ENCODE results near the gene SPDEF.

The SPDEF gene

DNA sequence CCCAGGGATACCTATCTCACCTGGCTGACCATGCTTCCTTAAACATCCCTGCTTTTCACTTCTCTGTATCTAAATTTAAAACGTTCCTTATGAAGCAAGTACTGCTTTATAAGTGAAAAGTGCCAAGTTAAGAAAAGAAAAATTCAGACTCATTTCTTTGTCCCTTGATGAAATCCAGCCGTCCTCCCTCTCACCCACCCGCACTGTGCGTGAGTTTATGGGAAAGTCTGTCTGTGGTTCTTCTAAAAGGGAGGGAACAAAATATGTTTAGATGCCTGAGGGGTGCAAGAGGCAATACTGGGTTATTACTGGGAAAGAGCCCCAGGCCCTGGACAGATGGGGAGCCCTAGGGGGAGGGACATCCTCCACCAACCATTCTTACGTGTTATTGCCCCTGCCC is 31.2 kb downstream of the SPDEF start:
- TF ChIP-seq, protein P1, sequence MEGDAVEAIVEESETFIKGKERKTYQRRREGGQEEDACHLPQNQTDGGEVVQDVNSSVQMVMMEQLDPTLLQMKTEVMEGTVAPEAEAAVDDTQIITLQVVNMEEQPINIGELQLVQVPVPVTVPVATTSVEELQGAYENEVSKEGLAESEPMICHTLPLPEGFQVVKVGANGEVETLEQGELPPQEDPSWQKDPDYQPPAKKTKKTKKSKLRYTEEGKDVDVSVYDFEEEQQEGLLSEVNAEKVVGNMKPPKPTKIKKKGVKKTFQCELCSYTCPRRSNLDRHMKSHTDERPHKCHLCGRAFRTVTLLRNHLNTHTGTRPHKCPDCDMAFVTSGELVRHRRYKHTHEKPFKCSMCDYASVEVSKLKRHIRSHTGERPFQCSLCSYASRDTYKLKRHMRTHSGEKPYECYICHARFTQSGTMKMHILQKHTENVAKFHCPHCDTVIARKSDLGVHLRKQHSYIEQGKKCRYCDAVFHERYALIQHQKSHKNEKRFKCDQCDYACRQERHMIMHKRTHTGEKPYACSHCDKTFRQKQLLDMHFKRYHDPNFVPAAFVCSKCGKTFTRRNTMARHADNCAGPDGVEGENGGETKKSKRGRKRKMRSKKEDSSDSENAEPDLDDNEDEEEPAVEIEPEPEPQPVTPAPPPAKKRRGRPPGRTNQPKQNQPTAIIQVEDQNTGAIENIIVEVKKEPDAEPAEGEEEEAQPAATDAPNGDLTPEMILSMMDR (IDR thresholded peaks at IDR 0.05; ENCODE audit: control extremely low read depth, extremely low read depth, low read depth, missing control alignments): no peak
- ChIA-PET POLR2A (no interaction called here), CTCF (interaction anchor here (3.5 kb wide), 1 partner anchor 84 kb away, joined by 23 read pairs; no protein-coding TSS in a partner anchor)
- no peak for DNase-seq (ENCODE audit: extremely low spot score)

- TF ChIP-seq, protein P1 (IDR thresholded peaks at IDR 0.05; ENCODE audit: control extremely low read depth, extremely low read depth, low read depth, missing control alignments): no peak
- ChIA-PET CTCF (no interaction called here), POLR2A (interaction anchor here (0.6 kb wide), 1 partner anchor 235 kb away, joined by 7 read pairs; no protein-coding TSS in a partner anchor)
- no peak for DNase-seq (ENCODE audit: extremely low spot score)
Measured at GRCh38 chr6:34524499-34524898, 31.6 kb downstream of the SPDEF start.

- CTCF ChIA-PET: interaction anchor here (1.1 to 1.5 kb wide), 3 partner anchors 12 to 63 kb away, joined by 3 to 5 read pairs (median 4); no protein-coding TSS in a partner anchor
- DNase-seq (ENCODE audit: extremely low spot score): no peak
- TF ChIP-seq, protein P1 (IDR thresholded peaks at IDR 0.05; ENCODE audit: control extremely low read depth, extremely low read depth, low read depth, missing control alignments): no peak
- POLR2A ChIA-PET: interaction anchor here (0.6 kb wide), 1 partner anchor 234 kb away, joined by 7 read pairs; no protein-coding TSS in a partner anchor
Measured at GRCh38 chr6:34523441-34524206, 32.5 kb downstream of the SPDEF start.

DNA sequence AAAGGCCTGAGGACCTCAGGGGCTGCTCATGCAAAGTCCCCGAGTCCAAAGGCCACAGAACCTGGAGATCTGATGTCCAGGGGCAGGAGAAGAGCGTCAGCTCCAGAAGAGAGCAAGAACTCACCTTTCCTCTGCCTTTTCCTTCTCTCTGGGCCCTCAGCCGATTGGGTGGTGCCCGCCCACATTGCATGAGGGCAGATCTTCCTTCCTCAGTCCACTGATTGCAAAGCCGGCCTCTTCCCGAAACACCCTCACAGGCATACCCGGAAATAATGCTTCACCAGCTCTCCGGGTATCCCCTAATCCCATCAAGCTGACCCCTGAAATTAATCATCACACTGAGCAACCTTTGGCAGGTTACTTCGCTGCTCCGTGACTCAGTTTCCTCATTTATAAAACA is 33.4 kb downstream of the SPDEF start:
- DNase-seq (ENCODE audit: extremely low spot score): no peak
- ChIA-PET POLR2A (no interaction called here), CTCF (interaction anchor here (1.1 to 1.5 kb wide), 3 partner anchors 11 to 63 kb away, joined by 3 to 5 read pairs (median 4); no protein-coding TSS in a partner anchor)
- TF ChIP-seq, protein P1 (IDR thresholded peaks at IDR 0.05; ENCODE audit: control extremely low read depth, extremely low read depth, low read depth, missing control alignments): no peak

DNA sequence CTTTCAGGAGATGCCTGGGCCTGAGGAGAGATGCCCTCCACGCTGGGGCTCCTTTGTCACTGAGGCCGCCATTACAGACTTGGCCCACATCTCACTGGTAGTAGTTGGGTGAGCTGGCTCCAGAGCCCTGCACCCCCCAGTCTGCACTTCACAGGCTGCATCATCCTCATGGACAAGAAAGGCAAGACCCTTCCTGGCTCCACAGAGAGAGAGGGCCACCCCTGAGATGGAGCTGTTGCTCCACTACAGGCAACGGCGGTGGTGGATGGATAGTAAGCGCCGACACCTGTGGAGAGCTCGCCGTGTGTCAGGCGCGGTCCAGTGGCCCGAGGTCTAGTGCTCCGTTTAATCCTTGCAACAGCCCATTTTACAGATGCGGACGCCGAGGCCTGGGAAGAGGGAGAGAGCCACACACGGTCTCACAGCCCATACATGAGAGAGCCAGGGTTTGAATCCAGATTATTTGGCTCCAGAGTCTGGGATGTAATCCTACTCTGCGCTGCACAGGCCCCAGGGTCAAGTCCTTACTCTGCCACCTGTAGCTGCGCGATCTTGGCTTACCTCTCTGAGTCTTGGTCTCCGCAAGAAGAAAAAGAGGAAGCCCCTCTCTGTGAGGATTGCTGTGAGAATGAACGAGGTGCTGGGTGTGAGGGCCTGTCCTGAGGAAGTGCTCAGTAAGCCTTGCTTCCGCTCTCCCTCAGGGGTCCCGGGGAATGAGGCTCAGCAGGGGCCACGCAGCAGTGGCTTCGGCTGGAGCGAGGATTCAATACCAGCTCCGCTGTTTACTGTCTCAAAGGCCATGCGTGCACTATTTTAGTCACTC is 34.5 kb downstream of the SPDEF start:
- POLR2A ChIA-PET: no interaction called here
- DNase-seq (ENCODE audit: extremely low spot score): no peak
- TF ChIP-seq, protein P1 (IDR thresholded peaks at IDR 0.05; ENCODE audit: control extremely low read depth, extremely low read depth, low read depth, missing control alignments): no peak
- CTCF ChIA-PET: no interaction called here

DNA sequence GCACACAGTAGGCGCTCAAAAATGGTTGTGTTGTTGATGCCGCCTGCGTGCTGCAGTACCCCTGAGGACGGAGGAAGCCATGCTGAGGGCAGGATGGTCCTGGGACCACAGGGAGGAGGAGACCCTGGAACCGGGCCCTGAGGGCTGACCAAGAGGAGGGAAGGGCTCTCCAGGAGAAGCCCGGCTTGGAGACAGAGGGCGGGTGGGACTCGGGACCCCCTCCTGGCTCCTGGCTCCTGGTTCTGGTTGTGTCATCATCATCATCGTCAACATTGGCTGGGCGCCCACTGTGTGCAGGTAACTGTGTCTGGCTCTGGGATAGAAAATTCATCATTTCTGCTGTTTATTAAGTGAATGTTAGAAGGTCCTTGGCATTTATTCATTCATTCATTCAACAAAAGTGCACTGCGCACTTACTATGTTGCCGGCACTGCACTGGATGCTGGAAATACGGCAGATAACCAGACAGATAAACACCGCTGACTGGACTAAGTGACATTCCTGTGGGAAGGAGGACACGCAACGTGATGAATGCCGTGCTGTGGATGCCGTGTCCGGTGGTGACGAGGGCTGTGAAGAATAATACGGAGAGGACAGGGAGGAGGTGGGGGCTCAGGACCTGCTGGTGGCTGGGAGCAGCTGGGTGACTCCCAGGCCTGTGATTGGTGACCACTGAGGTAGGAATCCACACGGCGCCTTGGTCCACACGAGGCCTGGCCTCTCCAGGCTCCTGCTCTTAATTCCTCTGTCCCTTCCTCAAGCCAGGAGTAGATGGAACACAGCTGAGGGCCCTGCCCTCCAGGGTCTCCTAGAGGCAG is 35.3 kb downstream of the SPDEF start:
- DNase-seq (ENCODE audit: extremely low spot score): no peak
- CTCF ChIA-PET: no interaction called here
- TF ChIP-seq, protein P1 (IDR thresholded peaks at IDR 0.05; ENCODE audit: control extremely low read depth, extremely low read depth, low read depth, missing control alignments): no peak
- POLR2A ChIA-PET: no interaction called here
